Fibroblast of the aortic adventitia (primary cell): ENCODE data around the gene TUBGCP3. TPM values are rescaled to one million over a fixed set of nuclear protein-coding genes. Genes with fewer than 3 reads are reported as not detected.

ENCODE experiments used
- DNase-seq: peaks from one replicate; pipeline ENCODE4 v3.0.0-alpha.2; 2010; ENCODE audit warnings: low read depth
- H3K4me3 ChIP-seq: 2 replicates; pipeline ENCODE4 v1.5.1; 2011; ENCODE audit warnings: low read depth, mild to moderate bottlenecking, control low read depth, low read length, moderate library complexity
- total RNA-seq: library from RNA; depleted of rRNA; stranded (reverse); fragments of >200 nt; gene quantifications from 2 replicates; pipeline ENCODE4 v1.2.3, GENCODE V29; 2012; ENCODE audit warnings: low replicate concordance
- TF ChIP-seq, protein P1 (sequence below): IDR thresholded peaks from 2 replicates; pipeline ENCODE4 v1.5.1; 2011; ENCODE audit warnings: mild to moderate bottlenecking, low read length, control low read depth, inconsistent platforms; ENCODE audit not compliant: insufficient read depth

Gene TUBGCP3
- total RNA-seq, 1 donor: 26.8 TPM

DNA sequence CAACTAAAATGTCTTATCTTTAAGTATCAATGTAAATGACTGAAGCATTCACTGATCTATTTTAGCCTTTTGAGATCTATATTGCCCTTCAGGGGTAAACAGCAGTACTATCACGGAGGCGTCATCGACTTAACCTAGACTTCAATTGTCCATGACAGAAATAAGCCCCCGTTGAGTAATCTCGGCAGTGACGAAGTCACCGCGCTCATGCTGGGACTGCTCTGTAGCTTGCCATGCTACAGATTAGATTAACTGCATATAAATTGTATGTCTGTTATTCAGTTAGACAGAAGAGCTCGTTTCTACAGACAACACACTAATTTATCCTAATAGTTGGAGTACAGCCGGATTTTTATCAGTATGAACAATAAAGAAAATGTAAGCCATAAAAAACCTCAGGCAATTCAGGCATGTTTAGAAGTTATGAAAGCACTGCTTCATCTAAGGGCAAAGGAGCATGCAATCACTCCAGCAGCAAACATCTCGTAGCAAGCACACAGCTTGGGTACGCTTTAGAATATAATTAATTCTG is 56.6 kb downstream of the TUBGCP3 start:
- no peak overlapping the region for H3K4me3 ChIP-seq
- TF ChIP-seq, protein P1, sequence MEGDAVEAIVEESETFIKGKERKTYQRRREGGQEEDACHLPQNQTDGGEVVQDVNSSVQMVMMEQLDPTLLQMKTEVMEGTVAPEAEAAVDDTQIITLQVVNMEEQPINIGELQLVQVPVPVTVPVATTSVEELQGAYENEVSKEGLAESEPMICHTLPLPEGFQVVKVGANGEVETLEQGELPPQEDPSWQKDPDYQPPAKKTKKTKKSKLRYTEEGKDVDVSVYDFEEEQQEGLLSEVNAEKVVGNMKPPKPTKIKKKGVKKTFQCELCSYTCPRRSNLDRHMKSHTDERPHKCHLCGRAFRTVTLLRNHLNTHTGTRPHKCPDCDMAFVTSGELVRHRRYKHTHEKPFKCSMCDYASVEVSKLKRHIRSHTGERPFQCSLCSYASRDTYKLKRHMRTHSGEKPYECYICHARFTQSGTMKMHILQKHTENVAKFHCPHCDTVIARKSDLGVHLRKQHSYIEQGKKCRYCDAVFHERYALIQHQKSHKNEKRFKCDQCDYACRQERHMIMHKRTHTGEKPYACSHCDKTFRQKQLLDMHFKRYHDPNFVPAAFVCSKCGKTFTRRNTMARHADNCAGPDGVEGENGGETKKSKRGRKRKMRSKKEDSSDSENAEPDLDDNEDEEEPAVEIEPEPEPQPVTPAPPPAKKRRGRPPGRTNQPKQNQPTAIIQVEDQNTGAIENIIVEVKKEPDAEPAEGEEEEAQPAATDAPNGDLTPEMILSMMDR: no peak
- DNase-seq: no peak

DNA sequence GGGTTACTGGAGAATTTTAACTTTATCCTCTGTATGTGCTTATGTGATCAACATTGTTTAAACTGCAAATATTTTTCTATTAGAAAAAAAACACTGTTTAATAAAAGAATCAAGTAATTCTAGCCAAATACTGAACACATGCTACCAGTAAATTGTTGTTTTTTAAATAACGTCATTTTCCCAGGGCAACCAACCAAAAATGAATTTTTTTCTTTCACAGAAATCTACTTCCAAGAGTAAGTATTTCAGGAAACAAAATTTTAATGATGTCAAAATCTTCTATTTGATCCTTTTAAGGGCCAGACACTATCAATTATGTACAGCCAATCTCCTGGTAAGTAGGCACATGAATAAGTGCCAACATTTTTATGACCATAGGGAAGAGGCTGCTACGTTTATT is 57.1 kb downstream of the TUBGCP3 start:
- no peak for DNase-seq
- TF ChIP-seq, protein P1: no peak
- no peak overlapping the region for H3K4me3 ChIP-seq

- TF ChIP-seq, protein P1: no peak
- no peak for DNase-seq
- no peak overlapping the region for H3K4me3 ChIP-seq
These were observed 58.7 kb downstream of the TUBGCP3 start for GRCh38 chr13:112529216-112529615.

DNA sequence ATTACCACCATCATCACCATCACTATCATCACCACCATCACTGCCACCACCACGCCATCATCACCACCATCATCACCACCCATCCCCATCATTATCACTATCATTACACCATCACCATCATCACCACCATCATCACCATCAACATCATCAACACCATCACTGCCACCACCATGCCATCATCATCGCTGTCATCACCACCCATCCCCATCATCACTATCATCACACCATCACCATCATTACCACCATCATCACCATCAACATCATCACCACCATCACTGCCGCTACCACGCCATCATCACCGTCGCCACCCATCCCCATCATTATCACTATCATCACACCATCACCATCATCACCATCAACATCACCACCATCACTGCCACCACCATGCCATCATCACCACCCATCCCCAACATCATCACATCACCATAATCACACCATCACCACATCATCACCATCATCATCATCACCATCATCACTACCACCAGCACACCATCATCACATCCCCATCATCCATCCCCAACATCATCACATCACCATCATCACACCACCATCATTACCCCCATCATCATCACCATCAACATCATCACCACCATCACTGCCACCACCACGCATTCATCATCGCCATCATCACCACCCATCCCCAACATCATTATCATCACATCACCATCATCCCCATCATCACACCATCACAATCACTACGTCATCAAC is 61.7 kb downstream of the TUBGCP3 start:
- TF ChIP-seq, protein P1: no peak
- no peak for DNase-seq
- no peak overlapping the region for H3K4me3 ChIP-seq

- DNase-seq: no peak
- no peak overlapping the region for H3K4me3 ChIP-seq
These were observed 62.5 kb downstream of the TUBGCP3 start for GRCh38 chr13:112525356-112525945.

GRCh38 chr13:112522578-112522977 is 65.4 kb downstream of the TUBGCP3 start:
- DNase-seq: no peak
- TF ChIP-seq, protein P1: no peak
- H3K4me3 ChIP-seq: no peak overlapping the region

More at GRCh38 chr13:112525356-112525945, 62.5 kb downstream of the TUBGCP3 start:
- TF ChIP-seq, protein P1: no peak
